Fibroblast of skin of right biceps (primary cell): ENCODE results near the gene MBOAT2.

Source experiments
- DNase-seq: peaks from one replicate; pipeline ENCODE4 v3.0.0-alpha.2; 2013

Gene MBOAT2

DNA sequence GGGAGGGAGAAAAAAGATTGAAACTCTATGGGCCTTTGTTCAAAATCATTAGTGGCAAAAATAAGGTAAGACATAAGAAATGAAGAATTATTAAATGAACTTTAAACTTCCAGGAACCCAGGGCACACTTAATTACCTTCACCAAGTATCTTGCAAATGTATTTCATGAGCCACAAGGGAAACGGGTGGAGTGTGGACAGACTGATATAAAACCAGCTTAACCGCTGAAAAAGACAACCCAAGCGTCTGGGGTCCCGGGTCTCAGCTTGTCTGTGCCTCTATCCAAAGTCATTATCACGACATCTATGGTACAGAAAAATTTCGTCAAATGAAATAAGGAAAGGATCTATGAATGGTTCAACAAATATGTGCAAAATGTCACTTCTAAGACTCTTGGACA lies 13.9 kb upstream of the MBOAT2 start:
- DNase-seq, result no peak

DNA sequence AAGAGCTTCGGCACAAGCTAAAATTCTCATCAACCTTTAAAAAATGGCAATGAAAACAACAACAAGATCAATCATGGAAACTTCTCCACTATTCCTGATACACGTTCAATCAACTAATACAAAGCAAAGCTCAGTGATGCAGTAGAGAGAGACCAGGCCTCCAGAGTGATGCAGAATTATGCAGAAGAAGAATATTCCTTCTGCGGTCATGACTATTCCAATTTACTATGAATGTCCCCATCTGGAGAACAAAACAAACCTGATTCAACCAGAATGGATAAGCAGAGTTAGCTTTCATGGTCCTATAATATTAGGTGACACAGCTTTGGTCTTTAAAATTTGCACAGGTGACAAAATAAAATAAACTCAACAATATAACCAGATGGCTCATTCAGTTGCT lies 12.5 kb upstream of the MBOAT2 start:
- no peak for DNase-seq

DNA sequence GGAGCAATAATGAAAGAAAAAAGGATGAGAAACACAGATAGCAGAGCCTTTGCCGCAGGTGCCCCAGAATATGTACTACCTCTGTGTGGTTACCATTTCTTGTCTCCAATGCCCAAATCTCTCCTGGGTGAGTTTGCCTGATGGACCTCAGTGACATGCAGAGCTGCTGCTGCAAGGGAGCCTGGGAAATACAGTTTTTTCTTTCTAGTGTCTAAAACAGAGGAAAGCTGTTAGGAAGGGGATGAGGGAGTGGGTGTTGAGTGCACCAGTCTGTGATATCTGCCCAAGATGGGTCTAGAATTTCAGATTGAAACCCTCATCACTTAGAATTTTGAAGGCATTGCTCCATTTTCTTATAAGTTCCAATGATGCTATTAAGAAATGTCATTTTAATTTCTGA lies 9.9 kb upstream of the MBOAT2 start:
- DNase-seq, result no peak

DNA sequence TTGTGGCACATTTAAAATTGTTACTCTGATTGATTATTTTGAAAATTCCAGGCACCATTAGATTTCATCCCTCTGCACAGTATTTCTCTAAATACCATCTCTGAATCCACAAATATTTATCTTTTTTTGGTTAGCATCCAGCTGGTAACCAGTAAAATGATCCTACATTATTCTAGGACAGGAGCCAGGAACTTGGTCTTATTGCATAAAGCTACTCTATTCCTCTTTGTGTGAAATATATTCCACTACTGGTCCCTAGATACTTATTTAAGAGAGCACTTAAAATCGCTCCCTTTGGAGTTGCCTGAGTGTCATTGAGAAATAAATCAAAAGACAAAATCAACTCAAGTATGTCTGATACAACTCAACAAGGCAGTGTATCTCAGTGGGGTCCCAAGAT lies 7.4 kb upstream of the MBOAT2 start:
- DNase-seq, result peak; percentile 80

DNA sequence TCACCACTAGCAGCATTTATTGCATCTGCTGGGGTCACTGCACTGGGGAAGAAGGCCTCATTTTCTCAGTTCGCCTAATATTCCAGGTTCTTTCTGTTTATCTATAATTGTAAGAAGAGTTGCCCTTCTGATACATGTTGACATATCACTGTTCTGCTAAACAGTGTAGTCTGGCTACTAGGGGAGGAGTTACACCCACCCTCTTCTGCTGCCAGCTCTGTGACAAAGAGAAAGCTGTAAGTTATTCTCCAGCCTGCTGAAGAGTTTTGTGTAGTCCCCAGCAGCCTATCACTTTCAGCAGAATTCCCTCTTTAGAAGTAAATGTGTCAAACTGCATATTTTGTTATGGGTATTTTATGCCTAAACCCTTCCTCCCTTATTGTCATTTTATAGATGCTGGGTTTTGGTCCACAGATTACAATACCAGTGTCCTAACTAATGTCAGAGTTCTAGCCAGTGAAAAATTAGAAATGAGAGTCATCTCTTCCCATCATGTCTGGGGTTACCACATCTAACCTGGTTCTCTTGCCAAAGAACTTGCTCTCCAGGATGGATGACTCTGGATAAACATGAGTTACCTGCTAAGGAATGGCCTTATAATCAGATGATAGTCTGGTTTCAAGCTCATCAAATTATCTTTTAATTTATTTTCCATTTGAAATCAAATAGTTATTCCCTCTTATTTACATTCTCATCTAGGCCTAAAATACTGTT lies 5.6 kb upstream of the MBOAT2 start:
- DNase-seq, result no peak

DNA sequence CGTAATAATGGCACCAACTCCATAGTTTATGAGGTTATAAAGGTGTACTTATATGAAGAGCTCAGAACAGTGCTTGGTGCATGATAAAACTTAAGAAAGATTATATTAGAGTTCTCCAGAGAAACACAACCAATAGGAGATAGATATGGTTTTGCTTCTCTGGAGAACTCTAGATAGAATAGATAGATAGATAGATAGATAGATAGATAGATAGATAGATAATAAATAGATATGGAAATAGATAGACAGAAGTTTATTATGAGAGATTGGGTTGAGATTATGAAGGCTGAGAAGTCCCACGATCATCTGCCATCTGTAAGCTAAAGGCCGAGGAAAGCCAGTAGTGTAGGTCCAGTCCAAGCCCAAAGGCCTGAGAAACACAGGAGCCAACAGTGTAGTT lies 2.9 kb upstream of the MBOAT2 start:
- no peak for DNase-seq

DNA sequence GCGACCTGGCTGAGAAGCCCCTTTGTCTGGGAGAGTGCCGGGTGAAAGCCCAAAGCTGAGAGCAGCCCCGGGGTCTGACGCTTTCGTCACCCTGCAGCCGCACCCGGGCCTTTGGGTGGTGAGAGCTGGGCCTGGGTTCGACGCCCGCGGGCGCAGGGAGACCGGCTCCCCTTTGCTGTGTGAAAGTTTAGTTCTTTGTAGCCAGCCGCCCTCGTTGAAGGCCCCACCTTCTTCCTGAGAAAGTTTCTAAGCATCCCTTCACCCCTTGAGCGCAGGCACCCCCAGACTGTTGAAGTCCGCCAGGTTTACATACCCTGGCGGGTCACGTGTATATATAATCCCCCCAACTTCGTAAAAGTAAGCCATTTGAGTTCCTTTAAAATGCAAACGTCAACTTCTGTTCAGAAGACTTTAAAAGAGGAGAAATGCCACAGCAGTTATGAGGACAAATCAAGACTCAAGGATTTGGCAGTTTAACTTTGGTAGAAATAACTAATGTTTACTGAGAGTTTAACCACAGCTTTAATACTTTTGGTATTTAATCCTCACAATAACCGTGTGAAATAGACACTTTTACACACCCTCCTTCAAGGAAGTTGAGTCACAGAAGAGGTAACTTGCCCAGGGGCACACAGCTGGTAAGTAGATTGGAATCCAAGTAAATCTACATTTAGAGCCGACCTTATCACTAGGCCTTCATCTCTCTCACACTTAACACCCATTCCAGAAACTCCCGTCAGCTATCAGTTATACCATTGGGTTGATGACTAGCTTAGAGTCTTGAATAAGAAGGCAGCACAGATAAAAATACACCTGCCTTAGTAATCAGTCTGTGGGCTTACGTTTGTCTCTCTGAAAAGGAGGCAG lies 1.1 kb upstream of the MBOAT2 start:
- peak; percentile 45 for DNase-seq

DNA sequence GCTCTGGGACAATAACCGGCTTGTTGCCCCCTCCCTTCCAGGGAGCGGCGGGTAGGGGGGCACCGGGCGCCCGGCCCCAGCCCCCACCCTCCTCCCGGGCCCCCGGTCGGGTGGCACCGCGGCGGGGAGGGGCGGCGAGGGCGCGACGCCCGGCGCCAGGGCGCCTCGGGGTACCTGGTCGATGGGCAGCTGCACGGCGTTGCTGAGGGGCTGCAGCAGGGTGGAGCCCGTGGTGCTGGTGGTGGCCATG lies 193 bp downstream of the MBOAT2 start:
- DNase-seq, result no peak

DNA sequence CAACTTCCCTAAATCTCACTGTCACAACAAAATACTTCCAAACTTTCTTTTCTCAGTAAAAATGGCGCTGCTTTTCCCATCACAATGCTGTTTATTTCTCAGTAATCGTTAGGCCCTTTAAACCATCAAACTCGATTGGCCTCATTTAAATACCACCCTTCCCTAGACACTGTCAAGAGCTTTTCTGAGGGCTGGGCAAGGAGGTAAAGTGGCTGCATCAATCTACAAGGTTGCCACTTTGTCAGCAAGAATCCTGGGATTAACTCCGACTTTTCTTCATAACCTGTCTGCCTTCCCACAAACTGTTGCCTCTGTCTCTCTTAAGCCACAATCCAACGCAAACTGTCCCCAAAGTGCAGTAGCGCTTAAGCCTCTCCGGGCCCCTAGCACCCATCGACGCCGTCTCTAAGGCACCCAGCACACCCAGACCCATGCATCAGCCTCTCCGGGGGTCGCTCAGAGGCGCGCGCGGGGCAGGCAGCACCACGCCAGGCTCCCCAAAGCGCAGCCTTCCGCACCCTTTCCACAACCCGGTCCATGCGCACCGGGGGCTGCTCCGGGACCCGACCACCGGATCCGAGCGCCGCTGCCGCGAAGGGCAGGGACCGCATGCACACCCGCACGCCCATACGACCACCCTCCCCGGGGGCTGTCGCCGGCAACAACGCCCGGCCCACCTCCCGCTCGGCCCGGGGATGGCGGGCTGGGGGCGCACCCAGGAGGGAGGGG lies 683 bp downstream of the MBOAT2 start:
- DNase-seq, result no peak

DNA sequence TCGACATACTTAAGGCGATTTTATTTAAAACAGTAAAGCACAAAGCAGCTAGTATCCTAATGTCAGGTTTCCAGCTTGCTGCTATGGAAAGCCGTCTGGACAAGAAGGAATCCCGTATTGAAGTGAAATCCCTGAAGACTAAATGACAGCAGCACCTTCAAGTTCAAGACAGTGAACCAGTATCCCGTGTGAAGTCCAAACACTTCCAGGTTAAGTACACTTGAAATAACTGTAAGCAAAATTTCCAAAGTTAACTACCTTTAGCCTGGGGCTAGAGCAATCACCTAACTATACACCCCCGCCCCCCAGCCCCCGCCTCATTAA lies 1.2 kb downstream of the MBOAT2 start:
- DNase-seq, result no peak

DNA sequence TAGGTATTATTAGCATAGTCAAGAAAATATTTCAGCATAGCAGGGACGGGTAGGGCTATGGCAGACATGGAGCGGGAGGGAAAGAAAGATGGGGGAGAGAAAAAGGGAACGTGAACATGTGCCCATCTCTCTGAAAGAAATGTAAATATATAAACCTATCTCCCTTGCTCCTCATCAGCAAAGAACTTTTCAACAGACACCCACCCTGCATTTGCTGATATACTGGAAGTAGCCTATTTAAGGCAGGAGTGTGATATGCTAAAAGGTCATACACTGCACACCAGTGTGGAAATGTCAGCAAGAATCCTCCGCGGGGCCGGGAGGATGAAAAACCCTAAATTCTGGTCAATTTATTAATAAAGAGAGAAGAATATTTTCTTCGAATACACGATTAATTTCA lies 1.7 kb downstream of the MBOAT2 start:
- no peak for DNase-seq

DNA sequence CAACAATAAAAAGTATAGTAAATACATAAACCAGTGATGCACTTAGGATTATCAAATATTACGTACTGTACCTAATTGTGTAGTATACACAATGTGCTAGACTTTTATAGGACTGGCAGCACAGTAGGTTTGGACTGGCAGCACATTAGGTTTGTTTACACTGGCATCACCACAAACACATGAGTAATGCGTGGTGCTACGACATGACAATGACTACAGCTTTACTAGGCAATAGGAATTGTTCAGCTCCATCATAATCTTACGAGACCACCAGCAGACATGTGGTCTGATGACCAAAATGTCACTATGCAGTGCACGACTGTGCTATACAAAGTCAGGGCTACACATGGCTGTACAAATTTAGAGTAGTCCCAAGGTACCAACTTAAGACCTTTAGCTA lies 2.3 kb downstream of the MBOAT2 start:
- no peak for DNase-seq

DNA sequence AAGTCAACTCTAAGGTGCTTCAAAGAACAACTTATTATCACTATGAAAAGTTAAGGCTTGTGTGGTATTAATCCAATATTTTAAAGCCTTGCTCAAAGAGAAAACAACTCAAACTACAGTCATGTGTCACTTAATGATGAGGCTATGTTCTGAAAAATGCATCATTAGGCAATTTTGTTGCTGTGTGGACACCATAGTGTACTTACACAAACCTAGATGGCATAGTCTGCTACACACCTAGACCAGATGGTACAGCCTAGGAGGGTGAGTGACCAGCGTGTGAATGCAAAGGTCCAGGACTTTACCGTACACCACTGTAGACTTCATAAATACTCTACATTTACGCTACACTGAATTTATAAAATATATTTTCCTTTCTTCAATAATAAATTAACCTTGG lies 3.0 kb downstream of the MBOAT2 start:
- no peak for DNase-seq

DNA sequence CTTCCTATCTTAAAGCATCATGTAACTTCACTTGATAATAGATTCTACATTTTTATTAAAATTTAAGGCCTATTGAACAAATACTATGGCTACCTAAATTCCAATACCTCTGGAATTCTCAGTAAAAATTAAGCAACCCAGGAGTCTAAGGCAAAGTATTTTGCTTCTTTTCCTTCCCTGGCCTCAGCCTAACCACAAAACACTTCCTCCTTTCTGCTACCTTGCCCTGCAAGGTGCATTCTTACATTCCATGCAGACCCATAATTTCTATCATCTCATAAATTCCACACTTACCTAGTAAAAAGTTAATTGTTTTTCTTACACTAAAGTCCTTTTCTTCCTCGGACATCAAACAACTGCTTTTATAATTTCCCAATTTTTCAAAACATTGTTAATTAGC lies 3.7 kb downstream of the MBOAT2 start:
- DNase-seq, result no peak

DNA sequence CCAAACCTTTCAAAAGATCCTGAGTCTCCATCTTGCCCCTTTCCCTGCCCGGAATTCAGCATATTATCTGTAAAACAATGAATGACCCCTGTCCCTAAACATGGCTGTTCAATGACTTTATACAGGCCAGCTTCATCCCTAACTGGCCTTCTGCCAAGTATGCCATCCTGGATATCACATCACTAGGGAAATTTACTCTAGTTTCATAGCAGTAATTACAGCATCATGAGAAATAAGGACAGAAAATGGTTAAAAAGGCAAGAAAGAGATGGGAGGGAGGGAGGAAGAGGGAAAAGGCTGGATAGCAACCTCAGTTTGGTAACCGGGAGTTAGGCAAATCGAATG lies 4.4 kb downstream of the MBOAT2 start:
- DNase-seq, result no peak

DNA sequence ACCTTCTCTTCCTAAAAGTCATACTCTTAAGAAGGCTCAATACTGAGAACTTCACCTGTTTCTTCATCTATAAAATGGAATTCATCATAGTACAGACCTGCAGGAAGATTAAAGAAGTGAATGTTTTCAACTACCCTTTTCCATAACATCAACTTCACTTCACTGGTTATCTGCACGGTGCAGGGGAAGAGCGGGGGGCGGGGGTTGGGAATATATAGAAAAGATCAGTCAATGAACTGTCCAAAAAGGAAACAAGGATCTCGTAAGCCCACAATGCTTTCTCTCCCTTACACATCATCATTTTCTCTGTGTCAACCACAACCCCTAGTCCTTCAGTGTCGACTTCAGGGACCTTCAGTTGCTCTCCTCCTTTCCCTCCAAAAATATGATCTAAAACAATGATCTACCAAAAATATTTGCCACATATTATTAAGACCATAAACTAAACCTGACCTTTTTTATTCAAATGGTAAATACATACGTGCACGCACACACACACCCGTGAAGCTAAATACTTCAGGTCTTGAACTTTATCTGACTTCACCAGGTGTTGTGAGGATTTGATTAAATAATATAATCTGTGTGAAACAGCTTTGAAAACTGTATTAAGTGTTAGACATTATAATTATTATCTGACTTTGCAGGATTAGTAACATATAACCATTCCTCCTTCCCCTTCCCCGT lies 4.9 kb downstream of the MBOAT2 start:
- no peak for DNase-seq

DNA sequence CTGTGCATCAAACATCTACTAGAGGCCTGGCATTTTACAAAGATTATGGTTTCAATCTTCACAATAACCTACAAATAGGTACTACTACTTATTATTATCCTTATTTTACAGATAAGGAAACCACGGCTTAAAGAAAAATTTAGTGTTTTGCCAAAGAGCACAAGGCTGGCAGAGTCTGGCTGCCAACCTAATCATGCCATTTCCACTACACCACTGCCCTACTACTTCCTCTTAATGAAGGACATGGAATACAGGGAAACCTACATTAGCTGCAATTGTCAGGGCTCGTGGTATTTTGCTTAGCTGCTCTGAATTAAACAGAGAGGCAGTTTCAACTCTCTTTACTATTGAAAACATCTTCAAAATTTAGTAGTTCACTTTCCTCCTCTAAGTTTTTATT lies 5.9 kb downstream of the MBOAT2 start:
- no peak for DNase-seq

DNA sequence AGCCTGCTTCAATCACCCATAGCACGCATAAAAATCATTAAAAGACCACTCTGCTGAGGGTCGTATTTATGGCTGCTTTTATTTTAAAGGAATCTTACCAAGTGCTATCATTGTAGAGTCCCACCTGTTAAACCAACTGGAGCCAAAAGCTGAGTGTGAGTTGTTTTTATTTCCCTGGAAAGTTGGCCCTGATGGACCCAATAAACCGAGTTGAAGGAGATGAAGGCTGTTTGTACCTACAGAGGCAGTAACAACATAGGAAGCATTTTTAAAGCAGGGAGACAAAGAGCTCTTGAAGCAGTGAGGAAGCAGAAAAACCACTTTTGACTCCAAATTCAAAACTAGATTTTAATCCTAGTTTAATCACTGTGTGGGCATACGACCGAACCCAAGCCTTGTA lies 6.4 kb downstream of the MBOAT2 start:
- DNase-seq, result no peak

DNA sequence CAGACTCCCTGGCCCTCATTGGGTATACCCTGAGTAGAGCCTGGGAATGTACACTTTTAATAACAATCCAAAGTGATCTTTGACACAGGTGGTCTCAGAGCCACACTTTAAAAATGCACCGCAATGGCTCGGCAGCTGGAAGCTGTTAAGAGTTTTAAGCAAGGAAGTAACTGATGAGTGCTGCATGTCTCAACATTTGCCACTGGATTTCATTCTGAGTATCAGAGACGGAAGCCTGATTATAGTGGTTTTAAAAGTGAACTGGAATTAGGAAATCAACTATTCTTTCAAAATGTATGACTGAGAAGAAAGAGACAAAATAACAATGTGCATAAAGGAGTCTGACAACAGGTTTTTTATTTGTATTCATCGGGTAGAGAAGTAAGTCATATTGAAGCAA lies 7.5 kb downstream of the MBOAT2 start:
- no peak for DNase-seq

DNA sequence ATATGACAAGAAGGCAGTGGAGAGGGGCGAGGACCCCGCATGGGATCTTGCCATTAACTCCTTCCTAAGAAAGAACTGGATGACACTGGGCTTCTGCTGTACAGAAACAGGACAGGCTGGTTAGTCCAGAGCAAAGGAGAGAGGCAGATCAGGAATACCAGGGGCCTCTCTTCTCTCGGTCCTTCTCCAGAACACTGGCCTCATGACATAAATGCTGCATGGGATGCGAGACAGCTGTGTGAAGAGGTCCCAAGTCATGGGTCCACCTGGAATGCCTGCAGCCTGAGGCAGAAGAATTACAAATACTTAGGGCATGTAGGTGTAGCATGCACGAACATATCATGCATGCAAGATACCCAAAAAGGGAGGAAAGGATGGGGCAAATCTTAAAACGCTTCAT lies 9.1 kb downstream of the MBOAT2 start:
- DNase-seq, result no peak

DNA sequence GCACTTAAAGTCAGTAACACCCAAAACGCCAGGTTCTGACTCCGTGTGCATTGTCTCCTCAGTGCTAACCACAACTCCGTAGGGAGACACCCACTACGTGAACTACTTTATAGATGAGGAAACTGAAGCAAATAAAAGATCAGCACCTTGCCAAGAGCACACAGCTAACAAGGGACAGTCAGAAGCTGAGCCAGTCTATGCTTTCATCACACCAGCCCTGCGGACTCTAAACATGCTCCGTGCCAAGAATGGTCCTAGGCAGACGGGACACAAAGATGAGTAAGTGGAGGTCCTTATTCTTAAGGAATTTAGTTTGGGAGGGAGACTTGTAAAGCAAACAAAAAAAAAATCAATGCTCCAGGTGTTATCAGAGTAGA lies 9.6 kb downstream of the MBOAT2 start:
- no peak for DNase-seq

DNA sequence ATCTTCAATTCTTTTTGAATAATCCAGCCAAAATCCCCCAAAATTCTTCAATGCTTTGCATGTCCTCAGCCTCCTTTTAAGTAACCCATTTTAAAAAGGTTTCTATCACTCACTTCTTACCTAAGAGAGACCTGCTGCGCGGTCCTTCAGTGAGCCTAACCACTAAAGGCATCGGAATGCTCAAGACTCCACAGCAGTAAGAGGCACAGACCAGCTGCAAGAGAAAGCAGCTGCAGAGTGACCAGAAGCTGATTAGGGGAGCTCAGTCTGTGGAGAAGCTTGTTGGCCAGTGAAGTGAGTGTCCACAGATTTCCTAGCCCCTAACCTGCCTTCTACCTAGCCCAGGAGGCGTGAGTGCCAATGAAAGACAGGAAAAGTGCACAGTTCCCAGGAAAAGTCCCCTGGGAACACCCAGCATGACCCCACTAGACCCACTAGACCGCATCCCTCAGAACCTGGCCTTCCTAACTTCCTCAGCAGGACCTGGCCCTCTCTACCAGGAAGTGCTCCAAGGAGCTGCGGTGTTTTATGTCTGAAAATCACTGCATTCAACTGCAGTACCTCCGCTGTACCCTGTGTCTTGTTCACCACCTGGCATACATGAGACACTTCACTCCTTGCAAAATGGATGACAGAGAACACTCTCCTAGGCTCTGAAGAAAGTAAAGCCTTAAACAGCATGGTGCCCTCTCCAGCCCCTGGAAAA lies 10.1 kb downstream of the MBOAT2 start:
- DNase-seq, result no peak

DNA sequence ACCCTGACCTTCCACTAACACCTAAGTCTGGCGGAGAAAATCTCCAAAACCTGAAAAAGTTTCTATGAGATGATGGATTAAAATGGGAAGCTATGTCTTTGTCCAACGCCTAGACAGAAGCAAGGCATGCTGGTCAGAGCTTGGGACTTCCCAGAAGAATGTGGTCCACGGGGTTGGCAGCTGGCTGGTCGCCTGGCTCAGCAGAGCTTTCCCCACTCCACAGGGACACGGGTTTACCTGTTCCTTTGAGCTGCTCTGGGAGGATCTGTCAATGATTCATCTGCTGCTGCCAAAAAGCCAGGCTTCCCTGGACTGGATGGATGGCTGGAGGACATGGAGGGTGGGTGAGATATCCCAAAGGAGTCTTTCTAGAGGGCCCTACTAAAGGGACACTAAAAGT lies 10.8 kb downstream of the MBOAT2 start:
- no peak for DNase-seq
